ENCODE results near the gene RNF130.

- TF ChIP-seq CTCF (IDR thresholded peaks at IDR 0.05), result no peak
- no peak for TF ChIP-seq POLR2AphosphoS5 (IDR thresholded peaks at IDR 0.05; ENCODE audit: insufficient read depth in 1 of 2, low read depth in 1 of 2)
Observed at GRCh38 chr5:179907556-179908324, 163.8 kb downstream of the RNF130 start, which contains the start of gene TBC1D9B.

Data from vagina (tissue), 2 donors.